ENCODE measurements around the gene EMX1.

EMX1 gene

GRCh38 chr2:72958542-72959385, 41.4 kb downstream of the EMX1 start:
- no peak for DNase-seq (ENCODE audit: low spot score)

- no peak for DNase-seq (ENCODE audit: low spot score)
Measured at GRCh38 chr2:72959554-72959953, 42.2 kb downstream of the EMX1 start.

GRCh38 chr2:72959995-72960981, 43.0 kb downstream of the EMX1 start:
- no peak for DNase-seq (ENCODE audit: low spot score)

GRCh38 chr2:72961036-72961720, 43.9 kb downstream of the EMX1 start:
- DNase-seq (ENCODE audit: low spot score): no peak

DNA sequence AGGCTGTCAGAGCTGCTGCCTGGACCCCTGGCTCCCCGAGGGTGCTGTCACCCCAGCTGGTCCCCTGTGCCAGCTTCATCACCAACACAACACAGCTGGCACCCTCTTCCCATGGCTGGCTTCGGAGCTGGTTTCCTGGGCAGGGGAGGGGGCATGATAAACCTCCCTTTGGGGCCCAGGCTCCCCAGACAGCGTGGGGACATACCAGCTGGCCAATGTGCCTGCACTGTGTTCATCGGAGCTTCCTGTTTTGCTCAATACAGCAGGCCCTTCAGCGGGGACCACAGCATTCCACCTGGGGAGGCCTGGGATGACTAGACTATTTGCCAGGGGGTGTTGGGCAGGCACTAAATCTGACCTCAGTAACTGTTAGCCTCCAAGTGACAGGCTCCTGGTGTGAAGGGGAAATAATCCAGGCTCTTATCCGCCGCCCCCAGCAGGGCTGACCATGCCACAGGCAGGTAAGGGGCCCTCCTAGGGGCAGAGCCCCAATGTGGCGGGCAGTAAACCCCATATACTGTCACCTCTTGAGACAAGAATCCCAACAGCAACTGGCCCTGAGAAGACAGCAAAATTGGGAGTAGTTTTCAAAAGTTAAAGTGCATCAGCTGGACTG, 44.6 kb downstream of the EMX1 start:
- no peak for DNase-seq (ENCODE audit: low spot score)

GRCh38 chr2:72962911-72963310, 45.6 kb downstream of the EMX1 start:
- no peak for DNase-seq (ENCODE audit: low spot score)

GRCh38 chr2:72963423-72964145, 46.3 kb downstream of the EMX1 start:
- DNase-seq (ENCODE audit: low spot score): no peak

DNA sequence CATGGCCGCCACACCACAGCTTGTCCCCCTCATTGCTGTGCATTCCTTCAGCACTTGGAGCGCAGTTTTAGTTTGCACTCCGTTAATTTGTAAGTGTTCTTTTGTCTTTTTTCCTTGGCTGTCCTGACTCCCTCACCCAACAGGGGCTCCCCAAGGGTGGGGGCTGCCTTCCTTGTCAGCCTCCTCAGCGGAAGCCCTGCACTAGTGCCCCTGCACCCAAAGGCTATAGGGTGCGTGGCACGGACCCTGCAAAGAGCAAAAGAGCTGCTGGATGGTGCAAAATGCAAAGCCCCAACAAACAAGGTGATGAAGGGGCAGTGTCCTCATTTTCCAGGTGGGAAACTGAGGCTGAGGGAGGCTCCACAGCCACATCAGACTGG, 46.8 kb downstream of the EMX1 start:
- DNase-seq (ENCODE audit: low spot score): no peak

GRCh38 chr2:72965016-72965415, 47.7 kb downstream of the EMX1 start:
- no peak for DNase-seq (ENCODE audit: low spot score)

DNA sequence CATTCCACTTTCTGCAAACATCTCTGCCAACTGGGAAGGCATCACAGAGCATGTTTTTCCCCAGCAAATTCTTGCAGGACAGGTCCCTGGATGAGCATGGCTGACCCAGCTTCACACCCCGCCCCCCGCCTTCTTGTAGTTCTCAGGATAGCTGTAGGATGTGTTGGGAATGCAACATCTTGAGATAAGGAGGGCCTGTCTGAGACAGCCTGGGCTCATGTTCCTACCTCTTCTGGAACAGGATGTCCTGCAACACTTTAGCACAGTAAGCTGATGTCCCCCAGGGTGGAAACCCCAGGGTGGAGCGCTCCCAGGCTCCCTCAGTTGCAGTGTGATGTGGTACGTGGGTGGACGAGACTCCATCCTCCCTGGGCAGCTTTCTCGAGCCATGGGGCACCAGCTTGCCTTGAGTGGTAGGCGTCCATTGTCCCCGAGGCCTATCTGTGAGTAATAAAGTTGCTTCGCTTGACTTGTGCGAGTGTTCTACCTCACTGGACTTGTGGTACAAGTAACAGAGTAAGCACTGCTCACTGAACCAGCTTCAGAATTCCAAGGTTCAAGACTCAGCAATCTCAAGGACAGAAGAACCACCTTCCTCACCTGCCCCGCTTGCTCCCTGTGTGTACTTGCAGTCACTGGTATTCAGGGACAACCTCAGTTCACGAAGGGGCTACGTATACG, 48.6 kb downstream of the EMX1 start:
- no peak for DNase-seq (ENCODE audit: low spot score)

- DNase-seq (ENCODE audit: low spot score): no peak
Measured at GRCh38 chr2:72968286-72968685, 51.0 kb downstream of the EMX1 start.

GRCh38 chr2:72969706-72970105, 52.4 kb downstream of the EMX1 start:
- no peak for DNase-seq (ENCODE audit: low spot score)

GRCh38 chr2:72971036-72971435, 53.7 kb downstream of the EMX1 start:
- no peak for DNase-seq (ENCODE audit: low spot score)

DNA sequence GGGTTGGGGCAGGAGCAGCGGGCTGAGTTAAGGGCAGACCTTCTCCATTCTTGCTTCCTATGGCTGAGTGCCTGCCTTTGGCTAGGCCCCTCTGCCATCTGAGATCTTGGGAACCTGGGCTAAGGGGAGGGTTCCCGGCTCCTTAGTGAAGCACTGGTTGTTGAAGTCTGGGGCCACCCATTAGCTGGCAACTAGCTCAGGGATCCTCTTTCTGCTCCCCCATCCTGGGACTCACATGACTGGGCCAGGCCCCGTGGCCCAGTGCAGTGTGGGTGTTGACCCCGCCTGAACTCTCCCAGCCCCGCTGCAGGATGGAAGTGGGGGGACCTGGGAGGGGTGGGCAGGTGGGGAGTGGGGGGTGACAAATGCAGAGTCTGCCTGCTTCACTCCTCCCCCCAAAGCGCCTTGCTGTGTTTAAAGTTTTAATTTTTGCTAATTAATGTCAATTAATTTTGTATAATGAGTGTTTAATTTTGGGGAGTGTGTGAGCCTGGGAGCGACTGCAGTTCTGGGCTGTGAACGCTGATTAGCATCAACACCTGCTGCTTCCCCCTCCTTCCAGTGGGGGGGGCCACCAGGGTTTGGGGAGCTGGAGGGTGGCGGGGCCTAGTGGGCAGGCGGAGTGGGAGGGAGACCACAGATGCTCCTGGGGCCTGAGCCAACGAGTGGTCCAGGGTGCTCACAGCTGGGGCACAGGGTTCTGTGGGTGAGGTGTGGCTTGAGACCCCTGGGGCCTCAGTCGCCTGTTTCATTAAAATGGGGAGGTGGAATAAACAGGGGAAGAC, 55.2 kb downstream of the EMX1 start:
- no peak for DNase-seq (ENCODE audit: low spot score)

- DNase-seq (ENCODE audit: low spot score): no peak
Measured at GRCh38 chr2:72973137-72973535, 55.8 kb downstream of the EMX1 start.

DNA sequence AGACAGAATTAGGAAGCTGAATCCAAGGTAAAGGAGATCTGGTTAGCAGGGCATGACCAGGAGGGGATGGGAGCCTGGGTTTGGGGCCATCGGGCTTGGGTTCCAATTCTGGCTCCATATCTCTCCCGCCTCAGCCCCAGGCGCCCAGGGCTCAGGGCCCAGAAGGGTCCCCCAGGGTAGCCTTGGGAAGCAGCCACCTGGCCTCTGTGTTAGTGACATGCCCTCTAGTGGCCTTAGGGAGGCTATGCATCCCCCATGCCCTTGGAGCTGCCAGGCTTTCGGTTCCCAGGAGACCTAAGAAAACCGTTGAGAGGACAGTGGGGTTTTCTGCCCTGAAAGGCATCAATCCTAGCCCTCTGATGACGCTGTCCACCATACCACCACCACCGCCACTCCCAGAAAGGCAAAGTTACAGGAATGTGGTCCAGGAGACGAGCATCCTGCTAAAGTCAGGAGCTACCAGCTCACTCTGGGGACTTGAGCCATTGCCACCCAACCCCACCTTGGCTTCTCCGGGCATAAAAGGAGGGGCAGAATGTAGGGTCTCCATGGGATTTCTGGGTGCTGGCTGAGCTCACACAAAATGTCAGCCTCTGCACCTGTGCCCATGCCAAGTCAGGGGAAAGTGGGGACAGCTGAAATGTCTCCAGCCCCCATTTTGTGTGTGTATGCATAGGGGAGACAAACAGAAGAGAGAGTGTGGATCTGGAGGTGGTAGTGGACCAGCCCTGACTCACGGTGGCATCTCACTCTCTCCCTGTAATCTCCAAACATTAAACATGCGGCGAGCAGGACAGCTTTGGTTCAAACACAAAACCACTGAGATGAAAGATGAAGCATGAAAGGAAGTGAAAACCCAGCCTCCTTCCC, 56.5 kb downstream of the EMX1 start:
- peak; percentile 88 for DNase-seq (ENCODE audit: low spot score)

- no peak for DNase-seq (ENCODE audit: low spot score)
Measured at GRCh38 chr2:72974436-72974754, 57.1 kb downstream of the EMX1 start.

DNA sequence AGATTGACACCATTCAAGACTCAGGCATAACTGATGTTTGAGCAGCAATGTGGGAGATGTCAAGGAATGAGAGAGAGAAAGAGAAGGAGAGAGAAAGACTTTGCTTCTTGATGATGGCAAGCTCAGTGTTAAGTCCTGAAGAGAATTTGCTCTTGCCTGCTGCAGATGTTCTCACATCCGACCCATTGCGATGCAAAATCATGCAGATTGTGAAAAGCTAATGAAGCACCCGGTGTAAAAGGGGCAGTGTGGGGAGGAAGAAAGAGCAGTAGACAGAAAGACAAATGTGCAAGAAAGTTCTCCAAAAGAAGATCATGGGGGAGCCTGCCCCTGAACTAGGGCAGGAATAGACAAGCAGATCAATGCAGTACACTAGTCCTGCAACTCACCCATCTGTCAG, 57.7 kb downstream of the EMX1 start:
- no peak for DNase-seq (ENCODE audit: low spot score)

- DNase-seq (ENCODE audit: low spot score): no peak
Measured at GRCh38 chr2:72979896-72980295, 62.6 kb downstream of the EMX1 start.

Data from AG20443 (cell line).